IPS-NIHi11 (cell line): Measurements from ENCODE around the gene UBE2J2.

Source experiments
- DNase-seq: peaks from one replicate; pipeline ENCODE4 v3.0.0; 2012; ENCODE audit warnings: mixed read lengths, low spot score

The UBE2J2 gene

DNA sequence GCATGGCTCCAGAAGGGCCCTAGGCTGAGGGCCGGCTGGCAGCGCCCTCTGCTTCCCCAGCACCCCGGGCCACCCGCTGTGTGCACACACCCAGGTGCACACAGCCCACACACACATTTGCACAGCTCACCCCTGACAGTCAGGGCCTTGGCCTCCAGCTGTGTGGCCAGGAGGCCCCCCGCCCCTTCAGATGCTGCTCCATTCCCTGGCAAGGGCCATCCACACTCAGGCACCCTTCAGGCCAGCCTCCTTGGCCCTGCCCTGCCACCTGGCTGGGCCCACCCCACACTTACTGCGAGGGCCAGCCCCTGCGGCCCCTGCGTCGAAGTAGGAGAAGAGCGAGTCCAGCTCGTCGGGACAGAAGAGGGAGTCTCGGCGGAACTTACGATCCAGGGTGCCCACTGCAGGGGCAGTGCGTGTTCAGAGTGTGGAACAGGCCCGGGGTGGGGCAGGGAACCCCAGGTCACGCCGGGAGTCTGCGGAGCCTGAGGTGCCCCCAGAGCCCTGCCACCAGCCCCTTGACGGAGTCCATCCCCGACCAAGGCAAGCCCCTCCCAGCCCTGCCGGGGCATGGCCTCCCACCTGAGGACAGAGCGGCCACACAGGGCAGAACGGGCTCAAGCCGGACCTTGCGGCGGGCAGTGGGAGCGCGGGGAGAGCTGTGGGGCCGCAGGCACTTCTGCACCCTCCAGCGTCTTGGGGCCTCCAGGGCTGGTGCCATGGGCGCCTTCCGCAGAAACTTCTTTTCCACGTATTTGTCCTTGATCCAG is 21.7 kb upstream of the UBE2J2 start:
- no peak for DNase-seq

DNA sequence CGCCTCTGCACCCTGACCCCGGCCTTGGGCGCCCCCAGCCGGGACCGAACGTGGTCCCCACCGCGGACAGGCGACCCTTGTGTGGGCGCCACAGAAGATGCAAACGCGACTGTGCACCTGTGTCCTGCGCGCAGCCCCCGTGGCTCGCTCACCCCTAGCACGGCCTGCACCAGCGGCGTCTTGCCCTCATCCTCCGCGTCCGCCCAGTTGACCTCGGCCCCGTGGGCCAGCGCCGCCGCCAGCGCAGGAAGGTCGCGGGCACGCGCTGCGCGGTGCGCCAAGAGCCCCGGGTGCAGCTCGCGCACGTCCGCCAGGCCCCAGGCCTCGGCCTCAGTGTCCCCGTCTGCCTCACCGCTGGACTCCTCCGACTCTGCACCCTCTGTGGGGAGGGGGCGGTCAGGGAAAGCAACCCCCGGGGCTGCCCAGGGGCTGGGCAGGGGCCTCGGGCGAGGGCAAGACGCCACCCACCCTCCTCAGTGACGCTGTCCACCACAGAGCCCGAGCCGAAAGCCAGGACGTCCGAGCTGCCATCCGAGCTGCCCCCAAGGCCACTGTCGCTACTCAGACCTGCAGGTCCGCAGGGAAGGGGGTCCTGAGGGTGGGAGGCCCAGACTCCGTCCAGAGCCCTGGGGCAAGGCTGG is 20.7 kb upstream of the UBE2J2 start:
- DNase-seq = no peak

- DNase-seq = peak; percentile 87
Measured at GRCh38 chr1:1293263-1294249, 19.9 kb upstream of the UBE2J2 start.

- no peak for DNase-seq
Measured at GRCh38 chr1:1292851-1293250, 19.2 kb upstream of the UBE2J2 start.

- no peak for DNase-seq
Measured at GRCh38 chr1:1292442-1292779, 18.8 kb upstream of the UBE2J2 start.

GRCh38 chr1:1291548-1292441 is 18.1 kb upstream of the UBE2J2 start:
- peak; percentile 85 for DNase-seq

DNA sequence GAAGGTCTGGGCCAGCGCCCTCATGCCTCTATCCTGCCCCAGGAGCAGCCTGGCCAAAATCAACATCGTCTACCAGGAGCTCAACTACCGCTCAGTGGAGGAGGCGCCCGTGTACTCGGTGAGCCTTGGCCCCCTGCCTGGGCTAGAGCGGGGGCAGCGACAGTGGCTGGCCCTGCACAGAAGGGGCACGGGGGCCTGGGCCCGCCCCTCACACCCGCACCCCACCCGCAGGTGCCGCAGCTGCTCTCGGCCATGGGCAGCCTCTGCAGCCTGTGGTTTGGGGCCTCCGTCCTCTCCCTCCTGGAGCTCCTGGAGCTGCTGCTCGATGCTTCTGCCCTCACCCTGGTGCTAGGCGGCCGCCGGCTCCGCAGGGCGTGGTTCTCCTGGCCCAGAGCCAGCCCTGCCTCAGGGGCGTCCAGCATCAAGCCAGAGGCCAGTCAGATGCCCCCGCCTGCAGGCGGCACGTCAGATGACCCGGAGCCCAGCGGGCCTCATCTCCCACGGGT is 17.4 kb upstream of the UBE2J2 start:
- peak; percentile 21 for DNase-seq

DNA sequence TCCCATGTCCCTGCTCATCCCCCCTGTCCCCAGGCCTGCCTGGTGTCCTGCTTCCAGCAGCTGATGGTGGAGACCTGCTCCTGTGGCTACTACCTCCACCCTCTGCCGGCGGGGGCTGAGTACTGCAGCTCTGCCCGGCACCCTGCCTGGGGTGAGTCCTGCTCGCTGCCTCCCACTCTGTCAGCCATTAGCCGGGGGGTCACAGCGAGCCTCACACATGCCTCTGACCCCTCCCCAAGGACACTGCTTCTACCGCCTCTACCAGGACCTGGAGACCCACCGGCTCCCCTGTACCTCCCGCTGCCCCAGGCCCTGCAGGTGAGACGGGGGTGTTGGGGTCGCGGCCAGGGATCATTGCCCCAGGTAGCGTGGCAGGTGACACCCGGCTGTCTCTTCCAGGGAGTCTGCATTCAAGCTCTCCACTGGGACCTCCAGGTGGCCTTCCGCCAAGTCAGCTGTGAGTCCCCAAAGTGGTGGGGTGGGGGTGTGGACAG is 16.6 kb upstream of the UBE2J2 start:
- DNase-seq = peak; percentile 90

- peak; percentile 23 for DNase-seq
Measured at GRCh38 chr1:1287288-1288110, 13.8 kb upstream of the UBE2J2 start.

GRCh38 chr1:1286313-1287261 is 12.9 kb upstream of the UBE2J2 start:
- peak; percentile 19 for DNase-seq

DNA sequence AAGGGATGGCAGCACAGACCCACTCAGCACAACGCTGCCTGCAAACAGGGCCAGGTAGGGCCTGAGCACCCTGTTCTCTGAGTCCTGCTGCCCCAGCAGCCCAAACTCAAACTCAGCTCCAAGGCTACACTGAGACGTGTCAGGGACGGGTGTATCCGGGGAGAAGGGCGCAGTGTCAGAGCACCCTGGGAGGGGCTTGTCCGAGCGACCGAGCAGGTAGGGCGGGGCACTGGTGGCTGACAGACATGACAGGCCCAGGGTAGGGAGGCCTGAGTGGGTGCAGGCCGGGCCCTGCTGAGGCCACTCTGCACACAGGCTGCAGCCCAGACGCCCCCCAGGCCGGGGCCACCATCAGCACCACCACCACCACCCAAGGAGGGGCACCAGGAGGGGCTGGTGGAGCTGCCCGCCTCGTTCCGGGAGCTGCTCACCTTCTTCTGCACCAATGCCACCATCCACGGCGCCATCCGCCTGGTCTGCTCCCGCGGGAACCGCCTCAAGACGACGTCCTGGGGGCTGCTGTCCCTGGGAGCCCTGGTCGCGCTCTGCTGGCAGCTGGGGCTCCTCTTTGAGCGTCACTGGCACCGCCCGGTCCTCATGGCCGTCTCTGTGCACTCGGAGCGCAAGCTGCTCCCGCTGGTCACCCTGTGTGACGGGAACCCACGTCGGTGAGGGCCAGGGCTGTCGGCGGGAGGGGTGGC is 12.1 kb upstream of the UBE2J2 start:
- peak; percentile 30 for DNase-seq

- no peak for DNase-seq
Measured at GRCh38 chr1:1285102-1285571, 11.5 kb upstream of the UBE2J2 start.

GRCh38 chr1:1284221-1285101 is 10.8 kb upstream of the UBE2J2 start:
- DNase-seq = no peak

- DNase-seq = peak; percentile 81
Measured at GRCh38 chr1:1283821-1284220, 10.2 kb upstream of the UBE2J2 start.

GRCh38 chr1:1282998-1283397 is 9.3 kb upstream of the UBE2J2 start:
- no peak for DNase-seq

- no peak for DNase-seq
Measured at GRCh38 chr1:1281533-1282321, 8.1 kb upstream of the UBE2J2 start.
